Esophagus muscularis mucosa (tissue), 4 donors: ENCODE data around the gene ZYX. TPM values are rescaled to one million over a fixed set of nuclear protein-coding genes. Genes with fewer than 3 reads are reported as not detected.

Experiments
- DNase-seq: peaks from one replicate; pipeline ENCODE4 v3.0.0-alpha.2; 2017; ENCODE audit errors: extremely low spot score
- H3K27ac ChIP-seq, 4 donors: fragments of 200-600 bp; sonication (generic); replicated peaks in 1 of 4; 1 replicate in 3 of 4; 2 replicates in 1 of 4; pipeline ENCODE4 v1.5.1; 2016 to 2019; ENCODE audit warnings: mild to moderate bottlenecking in 1 of 4
- H3K27me3 ChIP-seq, 4 donors: fragments of 200-600 bp; sonication (generic); one replicate each; pipeline versions ENCODE4 v1.5.1 to v1.6.0; 2016 to 2019
- H3K36me3 ChIP-seq, 4 donors: fragments of 200-600 bp; sonication (generic); one replicate each; pipeline ENCODE4 v1.5.1; 2016 to 2019
- H3K4me1 ChIP-seq, 4 donors: fragments of 200-600 bp; sonication (generic); one replicate each; pipeline ENCODE4 v1.5.1; 2016 to 2019
- H3K4me3 ChIP-seq, 4 donors: fragments of 200-600 bp; sonication (generic); 1 replicate in 2 of 4; 2 replicates in 2 of 4; pipeline ENCODE4 v1.5.1; 2016 to 2019; ENCODE audit warnings: mild to moderate bottlenecking in 4 of 4, moderate library complexity in 1 of 4
- H3K9me3 ChIP-seq, 4 donors: fragments of 200-600 bp; sonication (generic); 1 replicate in 3 of 4; 2 replicates in 1 of 4; pipeline ENCODE4 v1.5.1; 2016 to 2019
- CTCF ChIP-seq, 3 experiments: fragments of 200-600 bp in 2 of 3; fragments of 450-650 bp in 1 of 3; sonication (generic) in 2 of 3; IDR thresholded peaks; one replicate each; pipeline ENCODE4 v1.5.1; 2017 to 2019; ENCODE audit warnings: antibody characterized with exemption in 3 of 3, mild to moderate bottlenecking in 2 of 3, moderate library complexity in 1 of 3
- EP300 ChIP-seq: sonication (generic); formaldehyde crosslinking; IDR thresholded peaks from one replicate; pipeline ENCODE4 v1.6.1; 2017; ENCODE audit warnings: antibody characterized with exemption
- POLR2A ChIP-seq: fragments of 450-650 bp; IDR thresholded peaks from one replicate; pipeline ENCODE4 v1.6.1; 2017; ENCODE audit warnings: antibody characterized with exemption, moderate library complexity, mild to moderate bottlenecking, low read depth
- POLR2AphosphoS5 ChIP-seq, 2 donors: sonication (generic); formaldehyde crosslinking; IDR thresholded peaks; one replicate each; pipeline ENCODE4 v1.6.1; 2017; ENCODE audit warnings: antibody characterized with exemption in 2 of 2
- WGBS: methylation state at CpG from one replicate; pipeline ENCODE4 v1.1.5; 2018; 5-methylcytosine and 5-hydroxymethylcytosine counted together
- intact Hi-C: fragments of 100-400 bp; cut with DNase I; formaldehyde crosslinking; loops from one replicate; pipeline ENCODE4 v1.15.1; 2023
- total RNA-seq, 4 donors: library from RNA; depleted of rRNA; stranded (reverse); fragments of >200 nt; gene quantifications; one replicate each; pipeline versions ENCODE4 v1.1.0 to v1.2.1, GENCODE V29; 2016

Gene ZYX
- total RNA-seq, 4 donors from 2014 or later: 186 to 469 (median 245) TPM

- Histone ChIP-seq H3K9me3 (no peaks in the 10 kb centered on the region), H3K27me3 (no peaks in the 10 kb centered on the region), H3K4me3 (no peak overlapping the region), H3K36me3 (no peaks in the 10 kb centered on the region), H3K4me1 (peaks cover 16 to 42% (median 39%) of the 10 kb centered on the region in 4 donors), H3K27ac (no peak overlapping the region)
- TF ChIP-seq EP300 (no peak), POLR2A (no peak), CTCF (IDR thresholded peaks at IDR 0.05) (no peak), POLR2AphosphoS5 (IDR thresholded peaks at IDR 0.05) (no peak)
- intact Hi-C loops: no loop called here
- 88% methylated on average over 3 of the region's 3 CpGs for WGBS
- no peak for DNase-seq
These were observed 24.8 kb downstream of the ZYX start for GRCh38 chr7:143406002-143406357.

DNA sequence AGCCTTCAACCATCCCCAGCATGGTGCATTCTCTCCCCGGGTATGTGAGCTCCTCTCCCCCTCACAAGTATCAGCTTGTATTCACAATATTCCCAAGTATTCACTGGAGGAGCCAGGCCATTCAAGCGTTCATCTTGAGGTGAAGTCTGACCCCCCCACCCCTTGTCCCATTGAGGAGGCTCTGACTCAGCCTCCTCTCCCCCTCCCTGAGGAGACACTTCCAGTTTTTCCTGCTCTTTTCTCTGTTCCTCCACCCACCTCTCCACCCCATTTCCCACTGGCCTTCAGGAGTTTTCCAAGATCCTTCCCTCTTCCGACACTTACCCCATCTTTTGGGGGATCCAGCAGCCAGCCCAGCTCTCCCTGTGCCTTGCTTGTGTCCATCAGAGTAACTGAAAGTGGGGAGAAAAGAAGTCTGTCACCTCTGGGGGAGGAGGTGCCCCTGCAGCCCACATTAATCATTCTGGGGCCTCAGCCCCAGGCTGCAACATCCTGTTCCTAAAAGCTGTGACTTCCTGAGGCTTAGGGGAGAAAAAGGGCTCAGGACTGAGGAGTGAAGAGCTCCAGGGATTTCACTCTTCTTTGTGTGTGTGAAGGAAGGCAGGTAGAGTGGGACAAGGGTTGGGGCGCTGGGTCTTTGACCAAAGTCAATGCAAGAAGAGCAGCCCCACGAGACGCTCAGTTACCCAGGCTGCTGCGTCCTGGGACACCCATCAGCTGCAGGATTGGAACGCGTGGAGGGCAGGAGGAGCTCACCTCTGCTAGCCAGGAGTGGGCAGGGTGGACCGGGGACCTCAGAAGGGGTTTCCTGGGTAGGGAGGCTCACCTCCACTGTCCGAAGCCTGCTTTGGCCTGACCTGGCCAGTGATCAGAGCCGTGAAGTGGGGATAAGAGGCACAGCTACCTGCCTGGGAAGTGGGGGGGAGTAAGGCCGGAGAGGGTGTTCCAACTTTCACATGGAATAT lies 26.4 kb downstream of the ZYX start:
- Histone ChIP-seq H3K4me1 (peaks cover 16 to 46% (median 42%) of the 10 kb centered on the region in 4 donors), H3K4me3 (peak overlapping the region in 1 of 4 donors; percentile 40), H3K9me3 (no peaks in the 10 kb centered on the region), H3K27me3 (no peaks in the 10 kb centered on the region), H3K36me3 (no peaks in the 10 kb centered on the region), H3K27ac (no peak overlapping the region)
- TF ChIP-seq CTCF (IDR thresholded peaks at IDR 0.05) (no peak), EP300 (no peak), POLR2AphosphoS5 (IDR thresholded peaks at IDR 0.05) (no peak), POLR2A (no peak)
- intact Hi-C loops: no loop called here
- no peak for DNase-seq
- 76% methylated on average over 9 of the region's 13 CpGs for WGBS

GRCh38 chr7:143408252-143408685 lies 27.1 kb downstream of the ZYX start:
- WGBS: 23% methylated on average over 11 of the region's 20 CpGs
- no peak for DNase-seq
- no peaks in the 10 kb centered on the region for H3K27me3 ChIP-seq
- H3K4me3 ChIP-seq: peak overlapping the region; percentile 4 to 40 (median 24)
- peaks cover 16 to 46% (median 42%) of the 10 kb centered on the region in 4 donors for H3K4me1 ChIP-seq
- no peaks in the 10 kb centered on the region for H3K36me3 ChIP-seq
- TF ChIP-seq CTCF (IDR thresholded peaks at IDR 0.05) (no peak), POLR2A (no peak), POLR2AphosphoS5 (IDR thresholded peaks at IDR 0.05) (no peak), EP300 (no peak)
- intact Hi-C loops: no loop called here
- H3K27ac ChIP-seq: no peak overlapping the region
- no peaks in the 10 kb centered on the region for H3K9me3 ChIP-seq

GRCh38 chr7:143408686-143409561 lies 27.8 kb downstream of the ZYX start, which contains the start of gene EPHA1:
Gene EPHA1 (minus strand): TSS chr7:143408856. CDS start chr7:143408805, 51 bp downstream.
- Histone ChIP-seq H3K4me1 (peaks cover 16 to 46% (median 42%) of the 10 kb centered on the region in 4 donors), H3K4me3 (peak within 1 kb of the TSS; percentile 4 to 40 (median 24)), H3K27me3 (no peaks in the 10 kb centered on the region), H3K36me3 (no peaks in the 10 kb centered on the region), H3K9me3 (no peaks in the 10 kb centered on the region), H3K27ac (no peak within 1 kb of the TSS)
- TF ChIP-seq CTCF (IDR thresholded peaks at IDR 0.05): peak in 2 of 3 experiments; percentile 8 to 36
- no peak for TF ChIP-seq POLR2AphosphoS5 (IDR thresholded peaks at IDR 0.05)
- no peak for DNase-seq
- intact Hi-C loops: no loop called here
- WGBS: 22% methylated on average over 13 of the region's 39 CpGs
